OCI-LY3 (cell line): Measurements from ENCODE around the gene KLHL10.

Experiments
- EZH2phosphoT487 ChIP-seq: fragments of 200-600 bp; shearing (Covaris generic); IDR thresholded peaks from 2 replicates; pipeline ENCODE4 v1.6.1; 2018; ENCODE audit warnings: antibody characterized with exemption, mixed run types, low read depth
- TF ChIP-seq, protein P1 (sequence below): fragments of 200-600, 300-600 bp; sonication (generic); IDR thresholded peaks from 2 replicates; pipeline ENCODE4 v1.5.1; 2014; ENCODE audit warnings: antibody characterized with exemption, low read length, low read depth

DNA sequence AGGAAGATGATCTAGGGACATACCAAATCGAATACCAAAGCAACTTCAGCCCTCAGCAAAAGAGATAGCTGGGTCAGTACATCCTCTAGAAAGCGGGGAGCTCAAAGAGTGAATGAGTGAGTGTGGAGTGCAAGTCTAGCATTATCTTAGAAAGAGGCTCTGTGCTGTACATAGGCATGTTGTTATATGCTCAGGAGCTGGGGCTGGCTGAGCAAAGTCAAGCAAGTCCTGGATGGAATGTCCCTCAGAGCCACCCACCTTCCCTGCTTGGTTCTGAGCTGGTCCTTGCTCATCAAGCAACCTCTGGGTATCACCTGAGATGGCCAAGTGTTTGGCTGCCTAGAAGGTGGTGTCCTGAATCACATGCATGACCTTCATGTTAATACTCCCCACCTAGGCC lies 32.5 kb downstream of the KLHL10 start:
- TF ChIP-seq, protein P1, sequence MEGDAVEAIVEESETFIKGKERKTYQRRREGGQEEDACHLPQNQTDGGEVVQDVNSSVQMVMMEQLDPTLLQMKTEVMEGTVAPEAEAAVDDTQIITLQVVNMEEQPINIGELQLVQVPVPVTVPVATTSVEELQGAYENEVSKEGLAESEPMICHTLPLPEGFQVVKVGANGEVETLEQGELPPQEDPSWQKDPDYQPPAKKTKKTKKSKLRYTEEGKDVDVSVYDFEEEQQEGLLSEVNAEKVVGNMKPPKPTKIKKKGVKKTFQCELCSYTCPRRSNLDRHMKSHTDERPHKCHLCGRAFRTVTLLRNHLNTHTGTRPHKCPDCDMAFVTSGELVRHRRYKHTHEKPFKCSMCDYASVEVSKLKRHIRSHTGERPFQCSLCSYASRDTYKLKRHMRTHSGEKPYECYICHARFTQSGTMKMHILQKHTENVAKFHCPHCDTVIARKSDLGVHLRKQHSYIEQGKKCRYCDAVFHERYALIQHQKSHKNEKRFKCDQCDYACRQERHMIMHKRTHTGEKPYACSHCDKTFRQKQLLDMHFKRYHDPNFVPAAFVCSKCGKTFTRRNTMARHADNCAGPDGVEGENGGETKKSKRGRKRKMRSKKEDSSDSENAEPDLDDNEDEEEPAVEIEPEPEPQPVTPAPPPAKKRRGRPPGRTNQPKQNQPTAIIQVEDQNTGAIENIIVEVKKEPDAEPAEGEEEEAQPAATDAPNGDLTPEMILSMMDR, result no peak
- no peak for TF ChIP-seq EZH2phosphoT487
